K562 (cell line): Measurements from ENCODE around the gene GPR176. TPM values are rescaled to one million over a fixed set of nuclear protein-coding genes. Genes with fewer than 3 reads are reported as not detected.

Source experiments
- ATAC-seq: fragments of 200-7000 bp; cut with Tn5 transposase; 3 replicates; pipeline ENCODE4 v1.9.1; 2020; ENCODE audit warnings: moderate library complexity
- BruUV-seq: library from RNA; stranded (reverse); fragments of 400-500 nt; replicated peaks from 2 replicates; lab custom pipeline; 2021; lab: Mats Ljungman, UMichigan
- CTCF ChIA-PET: fragments of 300-600 bp; formaldehyde crosslinking; extraction: SDS; loops from one replicate; lab custom pipeline; 2021; ENCODE audit warnings: low intra/inter-chr PET ratio; lab: Yijun Ruan, JAX
- POLR2A ChIA-PET: fragments of 300-600, 350-650 bp; sonication (Branson Sonifier 250); formaldehyde crosslinking; extraction: SDS; loops from one replicate; lab custom pipeline; 2021; ENCODE audit warnings: antibody characterized with exemption, inconsistent platforms; lab: Yijun Ruan, JAX
- DNase-seq, 4 experiments: peaks; one replicate each; pipeline versions ENCODE4 v3.0.0 to v3.0.0-alpha.2; 2011 to 2018; ENCODE audit warnings: low spot score in 3 of 4, mixed read lengths in 3 of 4; ENCODE audit errors: extremely low read depth in 1 of 4
- FAIRE-seq: peaks from 2 replicates; lab custom pipeline; 2011; peaks lifted over from hg19 to GRCh38; lab: Jason Lieb, UNC
- H2AFZ ChIP-seq: 2 replicates; pipeline ENCODE4 v1.6.0; 2011; ENCODE audit warnings: low read depth, low read length, control low read depth, inconsistent platforms
- H3K27ac ChIP-seq: fragments of 200-600 bp; 3 replicates; pipeline ENCODE4 v1.8.0; 2011; ENCODE audit warnings: low read depth, mild to moderate bottlenecking, control low read depth, inconsistent platforms, low read length, moderate library complexity, mixed read lengths; ENCODE audit errors: extremely low read depth
- H3K27me3 ChIP-seq, 2 experiments: fragments of 300-600 bp in 1 of 2; 2 replicates in 1 of 2; 3 replicates in 1 of 2; pipeline versions ENCODE4 v1.6.0 to v1.8.0; 2011; ENCODE audit warnings: inconsistent platforms in 2 of 2, low read length in 2 of 2, mild to moderate bottlenecking in 1 of 2, mixed read lengths in 1 of 2, moderate library complexity in 1 of 2; ENCODE audit not compliant: control insufficient read depth in 2 of 2, insufficient read depth in 2 of 2
- H3K36me3 ChIP-seq: fragments of 300-600 bp; 3 replicates; pipeline ENCODE4 v1.8.0; 2011; ENCODE audit warnings: mild to moderate bottlenecking, low read length, inconsistent platforms; ENCODE audit not compliant: control insufficient read depth, insufficient read depth
- H3K4me1 ChIP-seq, 2 experiments: fragments of 200-600 bp in 1 of 2; replicated peaks in 1 of 2; 2 replicates in 1 of 2; 3 replicates in 1 of 2; pipeline versions ENCODE4 v1.5.1 to v1.8.0; 2011; ENCODE audit warnings: inconsistent platforms in 2 of 2, low read length in 2 of 2, mild to moderate bottlenecking in 1 of 2, mixed read lengths in 1 of 2, moderate library complexity in 1 of 2; ENCODE audit not compliant: control insufficient read depth in 2 of 2, insufficient read depth in 2 of 2
- H3K4me2 ChIP-seq: 2 replicates; pipeline ENCODE4 v1.6.1; 2011; ENCODE audit warnings: low read length, control low read depth, inconsistent platforms, mixed read lengths; ENCODE audit not compliant: insufficient read depth
- H3K4me3 ChIP-seq: fragments of 200-600 bp; sonication (generic), shearing (Covaris generic); 2 replicates; pipeline ENCODE4 v1.5.1; 2016; ENCODE audit warnings: control low read depth, inconsistent platforms
- H3K79me2 ChIP-seq: fragments of 200-600 bp; 3 replicates; pipeline ENCODE4 v1.8.0; 2011; ENCODE audit warnings: low read length, inconsistent platforms; ENCODE audit not compliant: control insufficient read depth, insufficient read depth
- H3K9ac ChIP-seq, 2 experiments: 2 replicates each; pipeline versions ENCODE4 v1.6.0 to v1.6.1; 2011; ENCODE audit warnings: low read depth in 2 of 2, low read length in 2 of 2, control low read depth in 1 of 2, inconsistent platforms in 1 of 2, mild to moderate bottlenecking in 1 of 2, mixed read lengths in 1 of 2; ENCODE audit not compliant: insufficient read depth in 1 of 2
- H3K9me1 ChIP-seq: one replicate; pipeline ENCODE4 v1.6.0; 2011; ENCODE audit warnings: inconsistent platforms, mild to moderate bottlenecking, low read length, moderate library complexity; ENCODE audit not compliant: control insufficient read depth, insufficient read depth
- H3K9me3 ChIP-seq: replicated peaks from 2 replicates; pipeline ENCODE4 v1.5.1; 2011; ENCODE audit warnings: low read depth, low read length, inconsistent platforms; ENCODE audit not compliant: control insufficient read depth, insufficient read depth
- H4K20me1 ChIP-seq: replicated peaks from 2 replicates; pipeline ENCODE4 v1.6.1; 2011; ENCODE audit warnings: low read length, inconsistent platforms, mixed read lengths; ENCODE audit not compliant: control insufficient read depth, insufficient read depth
- CBX8 ChIP-seq: fragments of 200-600 bp; sonication (generic); IDR thresholded peaks from 2 replicates; pipeline ENCODE4 v1.6.1; 2012; ENCODE audit warnings: borderline replicate concordance, mixed run types, low read depth, mild to moderate bottlenecking, moderate library complexity, mixed read lengths, low read length, control low read depth, inconsistent platforms; ENCODE audit not compliant: poor library complexity, severe bottlenecking; ENCODE audit errors: extremely low read depth
- CEBPG ChIP-seq, 3 experiments: fragments of 200-800 bp in 1 of 3; sonication (Bioruptor generic) in 1 of 3; sonication (generic) in 1 of 3; formaldehyde crosslinking in 1 of 3; IDR thresholded peaks in 2 of 3; conservative IDR thresholded peaks in 1 of 3; 2 replicates each; pipeline versions ENCODE4 v1.6.1 to v1.8.0; 2016 to 2022; ENCODE audit warnings: missing compliant biosample characterization in 2 of 3, missing genetic modification characterization in 2 of 3, mild to moderate bottlenecking in 1 of 3, missing genetic modification reagents in 1 of 3
- FOXA3 ChIP-seq, 2 experiments: fragments of 450-650 bp in 1 of 2; sonication (generic) in 1 of 2; formaldehyde crosslinking; IDR thresholded peaks in 1 of 2; conservative IDR thresholded peaks in 1 of 2; 2 replicates each; pipeline versions ENCODE4 v1.4.0 to v1.8.0; 2020 to 2022; ENCODE audit warnings: mild to moderate bottlenecking in 2 of 2, missing genetic modification reagents in 1 of 2
- POU5F1 ChIP-seq: fragments of 150-350 bp; IDR thresholded peaks from 2 replicates; pipeline ENCODE4 v1.6.1; 2014; ENCODE audit warnings: borderline replicate concordance, low read length, low read depth, mild to moderate bottlenecking; ENCODE audit not compliant: partially characterized antibody
- WGBS: fragments of 100-300 bp; shearing (Covaris generic); methylation state at CpG from one replicate; pipeline ENCODE4 v1.1.6; 2016; ENCODE audit warnings: low coverage, mixed read lengths; ENCODE audit not compliant: insufficient coverage; ENCODE audit errors: missing lambda C conversion rate; 5-methylcytosine and 5-hydroxymethylcytosine counted together
- in situ Hi-C: fragments of 300-500 bp; cut with MboI; formaldehyde crosslinking; loops from 4 replicates; pipeline ENCODE4 v1.15.0; 2018; ENCODE audit warnings: inconsistent platforms, mixed read lengths
- intact Hi-C: fragments of 100-400 bp; cut with micrococcal nuclease; formaldehyde crosslinking; loops from 2 replicates; pipeline ENCODE4 v1.14.2; 2022
- polyA plus RNA-seq, 8 experiments: library from polyadenylated mRNA; depleted of rRNA in 4 of 8; stranded (reverse) in 5 of 8; unstranded in 3 of 8; fragments of >200 nt; fragmentation: Nextera tagmentation in 2 of 8; fragmentation: Illumina TruSeq in 1 of 8; extraction: Ambion mirVana in 2 of 8; extraction: Trizol in 1 of 8; gene quantifications; 2 replicates each; pipeline versions ENCODE4 v1.2.1 to v1.2.3, GENCODE V29; 2011 to 2014; ENCODE audit warnings: inconsistent platforms in 1 of 8, missing spikeins in 1 of 8
- total RNA-seq, 7 experiments: library from RNA; depleted of rRNA in 6 of 7; stranded (reverse); fragments of >200 nt in 6 of 7; fragmentation: Illumina TruSeq in 2 of 7; extraction: Trizol in 2 of 7; gene quantifications; 2 replicates each; pipeline versions ENCODE4 v1.2.1 to v1.2.3, GENCODE V29; 2011 to 2021; ENCODE audit warnings: low replicate concordance in 1 of 7

Gene GPR176
- total and polyA plus RNA-seq, 9 of the 15 experiments (the other 6 are each of a cell fraction or from before 2014, with no cell fraction given) = 0.03 to 1.2 (median 0.76) TPM

DNA sequence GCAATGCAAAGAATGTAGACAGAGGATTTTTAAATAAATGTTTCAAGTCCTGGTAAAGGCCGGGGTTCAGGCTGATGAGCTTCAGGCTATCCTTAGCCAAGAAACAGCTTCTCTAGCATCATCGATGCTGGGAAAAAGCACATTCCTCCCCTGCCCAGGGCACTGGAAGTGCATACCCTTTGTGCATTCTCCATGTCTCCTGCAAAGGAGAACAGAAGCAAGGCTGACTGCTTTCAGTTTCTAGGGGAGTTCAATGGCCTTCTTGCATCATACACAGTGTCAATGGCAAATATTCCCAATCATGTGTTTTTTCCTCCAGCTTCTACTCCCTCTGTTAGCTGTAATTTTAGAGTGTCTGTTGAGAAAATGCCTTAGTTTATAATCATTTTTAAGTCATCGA is 59.9 kb downstream of the GPR176 start:
- no peaks in the 10 kb centered on the region for H3K9me1 ChIP-seq
- FAIRE-seq (no peak), DNase-seq (no peak), ATAC-seq (no peak)
- intact Hi-C loops (no loop called here), in situ Hi-C loops (no loop called here)
- ChIA-PET POLR2A (interaction anchor here (0.8 to 1.0 kb wide), 2 partner anchors 24 to 386 kb away, joined by 3 to 4 read pairs; no protein-coding TSS in a partner anchor), CTCF (no interaction called here)
- WGBS = 4% methylated on average over 3 of the region's 3 CpGs
- no TSS peak for BruUV-seq
- no peak overlapping the region for H3K9ac ChIP-seq
- H3K4me2 ChIP-seq = no peak overlapping the region; the same call in 1 of the 2 replicates
- H3K4me3 ChIP-seq = no peak overlapping the region
- H3K79me2 ChIP-seq = no peaks in the 10 kb centered on the region
- no peaks in the 10 kb centered on the region for H3K4me1 ChIP-seq
- H3K27ac ChIP-seq = no peak overlapping the region
- H4K20me1 ChIP-seq = no peaks in the 10 kb centered on the region
- H2AFZ ChIP-seq = no peak overlapping the region
- no peaks in the 10 kb centered on the region for H3K36me3 ChIP-seq
- TF ChIP-seq CEBPG (CRISPR knock-in tag; IDR thresholded peaks at IDR 0.05) (no peak), CEBPG (tag; conservative IDR thresholded peaks at IDR 0.05 in 1 of 2, IDR thresholded peaks at IDR 0.05 in 1 of 2) (0 out of 4 replicates have a peak, but pooled peaks have one; percentile 35 to 38), POU5F1 (no peak)
- TF ChIP-seq, all 486 proteins: peak for 1
- H3K27me3 ChIP-seq = peaks cover 5 to 17% of the 10 kb centered on the region in 2 experiments; a peak in 3 of 5 replicates
- H3K9me3 ChIP-seq = no peaks in the 10 kb centered on the region

DNA sequence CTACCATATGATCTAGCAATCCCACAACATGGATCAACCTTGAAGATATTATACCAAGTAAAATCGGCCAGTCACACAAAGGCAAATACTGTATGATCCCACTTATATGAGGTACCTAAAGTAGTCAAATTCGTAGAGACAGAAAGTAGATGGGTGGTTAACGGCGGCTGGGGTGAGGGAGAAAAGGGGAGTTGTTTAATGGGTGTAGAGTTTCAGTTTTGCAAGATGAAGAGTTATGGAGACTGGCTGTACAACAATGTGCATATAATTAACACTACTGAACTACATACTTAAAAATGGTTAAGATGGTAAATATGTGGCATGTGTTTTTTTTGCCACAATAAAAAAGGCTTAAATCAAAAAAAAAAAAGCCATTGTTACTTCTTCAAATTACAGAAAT is 60.4 kb downstream of the GPR176 start:
- Histone ChIP-seq H3K9me3 (no peaks in the 10 kb centered on the region), H4K20me1 (no peaks in the 10 kb centered on the region), H3K79me2 (no peaks in the 10 kb centered on the region), H2AFZ (no peak overlapping the region), H3K4me1 (no peaks in the 10 kb centered on the region), H3K27ac (no peak overlapping the region), H3K4me3 (no peak overlapping the region), H3K27me3 (peaks cover 5 to 17% of the 10 kb centered on the region in 2 experiments; a peak in 3 of 5 replicates), H3K36me3 (no peaks in the 10 kb centered on the region), H3K9ac (no peak overlapping the region), H3K9me1 (no peaks in the 10 kb centered on the region), H3K4me2 (no peak overlapping the region)
- no peak for TF ChIP-seq FOXA3 (CRISPR knock-in tag; conservative IDR thresholded peaks at IDR 0.05 in 1 of 2, IDR thresholded peaks at IDR 0.05 in 1 of 2)
- TF ChIP-seq CBX8 = peak; percentile 8
- no peak for DNase-seq
- 11% methylated on average over 4 of the region's 4 CpGs for WGBS
- ATAC-seq = no peak
- no TSS peak for BruUV-seq
- no peak for FAIRE-seq
- in situ Hi-C loops (no loop called here), intact Hi-C loops (no loop called here)
- ChIA-PET POLR2A (interaction anchor here (1.0 kb wide), 1 partner anchor 24 kb away, joined by 4 read pairs; no protein-coding TSS in a partner anchor), CTCF (no interaction called here)
